ENCODE data around the gene ANKLE2. TPM values are rescaled to one million over a fixed set of nuclear protein-coding genes. Genes with fewer than 3 reads are reported as not detected.

The ANKLE2 gene
- total and polyA plus RNA-seq, 2 of the 8 experiments (the other 6 are each of a cell fraction or from before 2014, with no cell fraction given): 41.0 to 64.9 TPM

GRCh38 chr12:132786192-132786591 is 24.6 kb upstream of the ANKLE2 start (continued):
- no peak for TF ChIP-seq CHD7 (IDR thresholded peaks at IDR 0.05; ENCODE audit: insufficient replicate concordance, low read length)

Data from H1 (cell line).